T-cell (primary cell): ENCODE data around the gene PODXL2. TPM values are rescaled to one million over a fixed set of nuclear protein-coding genes. Genes with fewer than 3 reads are reported as not detected.

ENCODE experiments used
- ATAC-seq, 4 experiments: fragments of 200-7000 bp in 3 of 4; fragments of 150-1000 bp in 1 of 4; cut with Tn5 transposase; replicated peaks in 1 of 4; 1 replicate in 3 of 4; 2 replicates in 1 of 4; pipeline ENCODE4 v1.10.0; 2021; ENCODE audit warnings: moderate library complexity in 3 of 4, mild to moderate bottlenecking in 2 of 4, moderate number of reproducible peaks in 1 of 4
- CTCF ChIA-PET, 2 donors: fragments of 300-600 bp; sonication (Branson Sonifier 250); formaldehyde crosslinking; loops; one replicate each; lab custom pipeline; 2022; ENCODE audit warnings: antibody characterized with exemption in 2 of 2; lab: Charles Lee
- POLR2A ChIA-PET, 2 donors: fragments of 300-600 bp; sonication (Branson Sonifier 250); formaldehyde crosslinking; loops; one replicate each; lab custom pipeline; 2022; ENCODE audit warnings: antibody characterized with exemption in 2 of 2; lab: Charles Lee
- DNase-seq, 35 experiments: peaks; one replicate each; pipeline versions ENCODE4 v3.0.0 to v3.0.0-alpha.2; 2013 to 2023
- H3K27ac ChIP-seq: one replicate; pipeline ENCODE4 v1.5.1; 2013; ENCODE audit warnings: low read length
- H3K27me3 ChIP-seq, 2 experiments: replicated peaks in 1 of 2; 1 replicate in 1 of 2; 2 replicates in 1 of 2; pipeline versions ENCODE4 v1.6.1 to v1.7.0; 2013; ENCODE audit warnings: low read length in 1 of 2, mixed read lengths in 1 of 2; ENCODE audit not compliant: control insufficient read depth in 2 of 2, insufficient read depth in 2 of 2; ENCODE audit errors: extremely low read depth in 1 of 2
- H3K36me3 ChIP-seq, 2 donors: 1 replicate in 1 of 2; 2 replicates in 1 of 2; pipeline versions ENCODE4 v1.6.1 to v1.7.0; 2013; ENCODE audit warnings: low read length in 1 of 2; ENCODE audit not compliant: control insufficient read depth in 2 of 2, insufficient read depth in 1 of 2; ENCODE audit errors: extremely low read depth in 1 of 2
- H3K4me1 ChIP-seq, 2 experiments: 1 replicate in 1 of 2; 2 replicates in 1 of 2; pipeline versions ENCODE4 v1.6.1 to v1.7.0; 2013; ENCODE audit warnings: low read length in 2 of 2, mixed read lengths in 1 of 2; ENCODE audit not compliant: insufficient read depth in 2 of 2, control insufficient read depth in 1 of 2; ENCODE audit errors: extremely low read depth in 1 of 2
- H3K4me3 ChIP-seq, 2 donors: 1 replicate in 1 of 2; 2 replicates in 1 of 2; pipeline versions ENCODE4 v1.5.1 to v1.7.0; 2013; ENCODE audit warnings: mild to moderate bottlenecking in 2 of 2, low read length in 1 of 2, moderate library complexity in 1 of 2; ENCODE audit not compliant: control insufficient read depth in 1 of 2; ENCODE audit errors: extremely low read depth in 1 of 2
- H3K9me3 ChIP-seq: 2 replicates; pipeline ENCODE4 v1.7.0; 2013
- H3K27ac Mint-ChIP-seq, 2 donors: one replicate each; pipeline ENCODE4 v1.8.0; 2020 to 2021; ENCODE audit warnings: mild to moderate bottlenecking in 2 of 2, mixed read lengths in 2 of 2
- H3K27me3 Mint-ChIP-seq, 2 donors: one replicate each; pipeline ENCODE4 v1.8.0; 2021 to 2022; ENCODE audit warnings: mixed read lengths in 2 of 2
- H3K36me3 Mint-ChIP-seq: one replicate; pipeline ENCODE4 v1.8.0; 2021; ENCODE audit warnings: mixed read lengths
- H3K4me1 Mint-ChIP-seq, 3 donors: one replicate each; pipeline ENCODE4 v1.8.0; 2020 to 2022; ENCODE audit warnings: mixed read lengths in 3 of 3, mild to moderate bottlenecking in 1 of 3
- H3K4me3 Mint-ChIP-seq, 3 donors: one replicate each; pipeline ENCODE4 v1.8.0; 2020 to 2022; ENCODE audit warnings: mild to moderate bottlenecking in 3 of 3, mixed read lengths in 3 of 3, moderate library complexity in 3 of 3
- H3K9me3 Mint-ChIP-seq, 3 donors: one replicate each; pipeline ENCODE4 v1.8.0; 2020 to 2022; ENCODE audit warnings: mixed read lengths in 3 of 3
- WGBS: methylation state at CpG from one replicate; pipeline ENCODE4 v1.1.5; 2013; ENCODE audit warnings: missing lambda C conversion rate; ENCODE audit not compliant: insufficient coverage; 5-methylcytosine and 5-hydroxymethylcytosine counted together
- total RNA-seq, 35 experiments: library from RNA in 6 of 35; stranded (reverse) in 6 of 35; fragments of 120-200 nt in 1 of 35; gene quantifications; one replicate each; pipeline versions ENCODE4 v1.2.1 to v1.2.4 and lab custom pipeline; 2013 to 2026

The PODXL2 gene
- total RNA-seq, 5 donors from 2014 or later (not counting 1 experiment from before 2014, with no cell fraction given), result 2.0 to 4.7 (median 4.2) TPM

DNA sequence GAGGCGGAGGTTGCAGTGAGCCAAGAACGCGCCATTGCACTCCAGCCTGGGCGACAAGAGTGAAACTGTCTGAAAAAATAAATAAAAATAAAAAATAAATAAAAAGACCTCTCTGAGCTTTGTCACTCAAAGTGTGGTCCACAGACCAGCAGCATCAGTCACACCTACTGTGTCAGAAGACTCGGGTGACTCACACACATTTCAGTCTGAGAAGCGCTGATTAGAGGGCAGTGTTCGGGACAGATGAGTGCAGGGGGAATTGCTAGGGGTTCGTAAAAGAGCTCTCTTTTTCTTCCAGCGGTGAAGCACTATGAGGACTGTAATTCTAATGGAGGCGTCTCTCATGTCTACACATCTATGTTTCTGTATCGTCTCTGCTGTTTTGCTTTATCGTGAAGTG is 5.7 kb downstream of the PODXL2 start:
- Histone ChIP-seq H3K9me3 (no peaks in the 10 kb centered on the region), H3K27ac (no peak overlapping the region), H3K27me3 (peaks cover 5 to 23% of the 10 kb centered on the region in 2 experiments), H3K4me1 (peaks cover 16 to 25% of the 10 kb centered on the region in 2 experiments), H3K36me3 (no peaks in the 10 kb centered on the region), H3K4me3 (no peak overlapping the region)
- no peak overlapping the region for H3K27ac Mint-ChIP-seq
- no peak for DNase-seq
- no peak overlapping the region for H3K4me3 Mint-ChIP-seq
- ChIA-PET CTCF (interaction anchor here in 1 of 2 donors (1.0 kb wide), 1 partner anchor 59 kb away, joined by 3 read pairs; no protein-coding TSS in a partner anchor), POLR2A (no interaction called here)
- H3K4me1 Mint-ChIP-seq, result peaks cover 25 to 27% (median 26%) of the 10 kb centered on the region in 3 donors
- peaks cover 2% of the 10 kb centered on the region for H3K36me3 Mint-ChIP-seq
- ATAC-seq, result no peak
- peaks cover 21 to 38% of the 10 kb centered on the region in 2 donors for H3K27me3 Mint-ChIP-seq
- 90% methylated on average over 3 of the region's 12 CpGs for WGBS
- no peaks in the 10 kb centered on the region for H3K9me3 Mint-ChIP-seq

GRCh38 chr3:127637546-127637945 is 8.6 kb downstream of the PODXL2 start:
- Histone ChIP-seq H3K36me3 (no peaks in the 10 kb centered on the region), H3K4me1 (peaks cover 8 to 12% of the 10 kb centered on the region in 2 experiments), H3K9me3 (no peaks in the 10 kb centered on the region), H3K4me3 (no peak overlapping the region), H3K27me3 (peaks cover 0 to under 1% of the 10 kb centered on the region in 2 experiments), H3K27ac (no peak overlapping the region)
- Mint-ChIP-seq H3K9me3 (no peaks in the 10 kb centered on the region), H3K36me3 (peaks cover 4% of the 10 kb centered on the region), H3K27ac (peak overlapping the region in 1 of 2 donors; percentile 22), H3K4me3 (no peak overlapping the region), H3K27me3 (peaks cover 11 to 17% of the 10 kb centered on the region in 2 donors), H3K4me1 (peaks cover 9 to 12% (median 10%) of the 10 kb centered on the region in 3 donors)
- DNase-seq (peak in 10 of 35 experiments; percentile 5 to 48 (median 16)), ATAC-seq (peak; percentile 65 to 98 (median 74))
- ChIA-PET CTCF (no interaction called here), POLR2A (no interaction called here)
- WGBS, result 80% methylated on average over 1 of the region's 3 CpGs

DNA sequence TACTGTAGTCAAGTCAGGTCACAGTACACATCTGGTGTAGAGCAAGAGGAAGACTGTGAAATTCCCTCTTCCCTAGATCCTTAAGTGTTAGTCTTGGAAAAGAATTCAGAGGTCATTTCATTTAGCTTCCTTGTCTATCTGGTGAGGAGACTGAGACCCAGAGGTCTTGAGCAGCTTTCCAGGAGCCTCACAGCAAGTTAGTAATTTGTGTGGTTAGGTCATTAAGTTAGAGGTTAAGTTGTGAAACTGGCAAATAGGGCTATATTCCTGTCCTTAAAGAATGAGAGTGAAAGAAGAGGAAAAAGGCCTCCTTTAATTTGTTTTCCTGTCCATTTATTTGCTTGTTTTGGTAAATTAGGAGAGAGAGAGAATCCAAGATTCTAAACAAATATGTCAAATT is 9.0 kb downstream of the PODXL2 start:
- no peaks in the 10 kb centered on the region for H3K36me3 ChIP-seq
- H3K36me3 Mint-ChIP-seq, result peaks cover 4% of the 10 kb centered on the region
- H3K27me3 Mint-ChIP-seq, result peaks cover 11 to 17% of the 10 kb centered on the region in 2 donors
- ChIA-PET POLR2A (no interaction called here), CTCF (no interaction called here)
- no peaks in the 10 kb centered on the region for H3K9me3 Mint-ChIP-seq
- H3K9me3 ChIP-seq, result no peaks in the 10 kb centered on the region
- H3K4me3 Mint-ChIP-seq, result no peak overlapping the region
- H3K4me3 ChIP-seq, result no peak overlapping the region
- H3K27ac Mint-ChIP-seq, result no peak overlapping the region
- DNase-seq (no peak), ATAC-seq (no peak)
- H3K4me1 Mint-ChIP-seq, result peaks cover 9 to 12% (median 10%) of the 10 kb centered on the region in 3 donors
- H3K27ac ChIP-seq, result no peak overlapping the region
- no peaks in the 10 kb centered on the region for H3K27me3 ChIP-seq
- H3K4me1 ChIP-seq, result peaks cover 8 to 12% of the 10 kb centered on the region in 2 experiments

DNA sequence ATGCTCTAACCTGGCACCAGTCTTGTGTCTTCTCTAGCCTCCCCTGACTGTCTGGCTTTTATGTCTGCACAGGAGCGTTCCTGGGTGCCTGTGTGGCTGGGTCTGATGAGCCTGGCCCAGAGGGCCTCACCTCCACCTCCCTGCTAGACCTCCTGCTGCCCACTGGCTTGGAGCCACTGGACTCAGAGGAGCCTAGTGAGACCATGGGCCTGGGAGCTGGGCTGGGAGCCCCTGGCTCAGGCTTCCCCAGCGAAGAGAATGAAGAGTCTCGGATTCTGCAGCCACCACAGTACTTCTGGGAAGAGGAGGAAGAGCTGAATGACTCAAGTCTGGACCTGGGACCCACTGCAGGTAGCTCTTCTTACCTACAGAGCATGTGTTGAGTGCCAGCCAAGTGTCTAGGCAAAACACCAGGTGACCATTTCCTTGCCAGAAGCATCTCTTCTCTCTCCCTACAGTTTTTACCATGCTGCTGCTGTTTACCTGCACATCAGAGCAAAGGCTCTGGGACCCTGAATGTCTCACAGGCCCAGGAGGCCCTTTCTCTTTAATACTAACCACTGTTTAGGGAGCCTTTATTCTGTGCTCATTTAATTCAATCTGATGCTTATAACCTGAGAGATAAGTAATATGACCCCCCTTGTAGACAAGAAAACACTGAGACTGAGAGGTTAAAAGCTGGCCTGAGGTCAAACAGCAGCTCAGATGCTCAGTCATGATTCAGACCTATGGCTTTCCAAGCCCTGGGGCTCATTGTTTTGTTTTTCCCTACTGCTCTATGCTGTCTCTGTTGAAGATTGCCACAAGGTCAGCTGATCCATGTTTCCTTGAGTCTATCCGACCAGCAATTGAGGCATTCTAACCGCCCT is 10.4 kb downstream of the PODXL2 start:
- Mint-ChIP-seq H3K9me3 (no peaks in the 10 kb centered on the region), H3K36me3 (peaks cover 4% of the 10 kb centered on the region), H3K27me3 (peaks cover 5 to 8% of the 10 kb centered on the region in 2 donors), H3K27ac (no peak overlapping the region), H3K4me3 (no peak overlapping the region), H3K4me1 (peaks cover 9 to 12% (median 10%) of the 10 kb centered on the region in 3 donors)
- no peaks in the 10 kb centered on the region for H3K27me3 ChIP-seq
- peaks cover 8 to 12% of the 10 kb centered on the region in 2 experiments for H3K4me1 ChIP-seq
- POLR2A ChIA-PET, result no interaction called here
- no peaks in the 10 kb centered on the region for H3K36me3 ChIP-seq
- CTCF ChIA-PET, result interaction anchor here in 1 of 2 donors (1.2 kb wide), 1 partner anchor 14 kb away, joined by 3 read pairs; no protein-coding TSS in a partner anchor
- no peak overlapping the region for H3K27ac ChIP-seq
- H3K4me3 ChIP-seq, result no peak overlapping the region
- WGBS, result 84% methylated on average over 3 of the region's 5 CpGs
- DNase-seq (no peak), ATAC-seq (no peak)
- no peaks in the 10 kb centered on the region for H3K9me3 ChIP-seq

GRCh38 chr3:127640042-127640355 is 11.0 kb downstream of the PODXL2 start:
- Histone ChIP-seq H3K4me1 (peaks cover 8 to 12% of the 10 kb centered on the region in 2 experiments), H3K4me3 (no peak overlapping the region), H3K36me3 (no peaks in the 10 kb centered on the region), H3K27ac (no peak overlapping the region), H3K9me3 (no peaks in the 10 kb centered on the region), H3K27me3 (no peaks in the 10 kb centered on the region)
- H3K9me3 Mint-ChIP-seq, result no peaks in the 10 kb centered on the region
- DNase-seq (no peak), ATAC-seq (no peak)
- ChIA-PET POLR2A (no interaction called here), CTCF (no interaction called here)
- H3K4me1 Mint-ChIP-seq, result peaks cover 9 to 12% (median 10%) of the 10 kb centered on the region in 3 donors
- WGBS, result 100% methylated on average over 2 of the region's 3 CpGs
- peaks cover 4 to 5% of the 10 kb centered on the region in 2 donors for H3K27me3 Mint-ChIP-seq
- no peak overlapping the region for H3K4me3 Mint-ChIP-seq
- no peak overlapping the region for H3K27ac Mint-ChIP-seq
- peaks cover 4% of the 10 kb centered on the region for H3K36me3 Mint-ChIP-seq

DNA sequence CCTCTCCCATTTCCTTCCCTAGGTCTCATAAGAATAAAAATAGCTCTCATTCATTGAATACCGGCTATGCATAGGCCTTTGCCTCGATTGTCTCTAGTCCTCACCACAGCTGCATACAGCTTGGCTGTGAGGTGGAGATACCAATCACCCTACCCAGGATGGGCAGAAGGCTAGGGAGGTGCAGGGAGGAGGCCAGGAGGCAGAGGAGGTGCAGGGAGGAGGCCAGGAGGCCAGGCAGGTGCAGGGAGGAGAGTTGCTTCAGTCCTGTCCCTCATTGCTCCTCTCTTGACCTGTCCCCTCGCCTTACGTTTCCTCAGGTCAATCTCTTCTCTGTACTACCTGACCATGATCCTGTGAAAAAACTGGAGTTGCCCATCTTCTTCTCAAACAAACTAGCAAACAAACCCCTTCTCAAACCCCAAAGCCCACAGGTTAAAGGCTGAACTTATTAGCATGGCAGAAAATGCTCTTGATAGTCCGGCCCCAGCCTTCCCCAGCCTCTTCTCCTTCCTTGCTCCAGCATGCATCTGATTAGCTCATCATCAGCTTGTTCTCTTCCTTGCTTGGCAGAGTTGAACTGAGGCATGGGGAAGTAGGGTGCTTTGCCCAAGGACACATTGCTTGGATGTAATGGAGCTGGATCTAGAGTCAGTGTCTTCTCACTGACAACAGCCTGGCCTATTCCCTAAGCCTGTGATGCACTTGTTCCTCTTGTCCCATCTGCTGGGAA is 15.8 kb downstream of the PODXL2 start:
- Histone ChIP-seq H3K36me3 (no peaks in the 10 kb centered on the region), H3K9me3 (no peaks in the 10 kb centered on the region), H3K27me3 (peaks cover 0 to 3% of the 10 kb centered on the region in 2 experiments), H3K4me1 (no peaks in the 10 kb centered on the region), H3K4me3 (no peak overlapping the region), H3K27ac (no peak overlapping the region)
- ATAC-seq (no peak), DNase-seq (no peak)
- no peaks in the 10 kb centered on the region for H3K36me3 Mint-ChIP-seq
- ChIA-PET CTCF (interaction anchor here in 1 of 2 donors (0.6 kb wide), 1 partner anchor 22 kb away, joined by 6 read pairs; no protein-coding TSS in a partner anchor), POLR2A (no interaction called here)
- H3K4me3 Mint-ChIP-seq, result no peak overlapping the region
- no peak overlapping the region for H3K27ac Mint-ChIP-seq
- no peaks in the 10 kb centered on the region for H3K4me1 Mint-ChIP-seq
- no peaks in the 10 kb centered on the region for H3K9me3 Mint-ChIP-seq
- H3K27me3 Mint-ChIP-seq, result no peaks in the 10 kb centered on the region
- 100% methylated on average over 2 of the region's 5 CpGs for WGBS
